Hepatic stellate cell (primary cell): ENCODE measurements around the gene ZBP1.

Experiments used
- DNase-seq: peaks from one replicate; pipeline ENCODE4 v3.0.0; 2011; ENCODE audit warnings: low spot score

Gene ZBP1

GRCh38 chr20:57658833-57659516, 38.7 kb upstream of the ZBP1 start:
- DNase-seq: no peak

- peak; percentile 3 for DNase-seq
Observed at GRCh38 chr20:57658447-57658832, 38.2 kb upstream of the ZBP1 start.

GRCh38 chr20:57657535-57658446, 37.6 kb upstream of the ZBP1 start:
- peak; percentile 11 for DNase-seq

- DNase-seq: peak; percentile 4
Observed at GRCh38 chr20:57656821-57657534, 36.8 kb upstream of the ZBP1 start.

GRCh38 chr20:57656252-57656820, 36.1 kb upstream of the ZBP1 start:
- peak; percentile 2 for DNase-seq

GRCh38 chr20:57655809-57656155, 35.6 kb upstream of the ZBP1 start:
- peak; percentile 9 for DNase-seq

GRCh38 chr20:57654998-57655808, 35.0 kb upstream of the ZBP1 start:
- peak; percentile 8 for DNase-seq

GRCh38 chr20:57654363-57654997, 34.3 kb upstream of the ZBP1 start:
- DNase-seq: peak; percentile 81

GRCh38 chr20:57653910-57654309, 33.7 kb upstream of the ZBP1 start:
- DNase-seq: peak; percentile 8

GRCh38 chr20:57653546-57653900, 33.3 kb upstream of the ZBP1 start:
- peak; percentile 6 for DNase-seq

- DNase-seq: peak; percentile 6
Observed at GRCh38 chr20:57652606-57653545, 32.6 kb upstream of the ZBP1 start.

GRCh38 chr20:57651881-57652605, 31.8 kb upstream of the ZBP1 start:
- DNase-seq: no peak

GRCh38 chr20:57650756-57651483, 30.7 kb upstream of the ZBP1 start:
- DNase-seq: no peak

- DNase-seq: no peak
Observed at GRCh38 chr20:57650266-57650665, 30.0 kb upstream of the ZBP1 start.

- DNase-seq: no peak
Observed at GRCh38 chr20:57649617-57650015, 29.4 kb upstream of the ZBP1 start.

- DNase-seq: no peak
Observed at GRCh38 chr20:57648878-57649616, 28.8 kb upstream of the ZBP1 start.

GRCh38 chr20:57647933-57648785, 27.9 kb upstream of the ZBP1 start:
- DNase-seq: no peak
